ENCODE measurements around the gene TMEM191C. TPM values are rescaled to one million over a fixed set of nuclear protein-coding genes. Genes with fewer than 3 reads are reported as not detected.
"Not testable (repeated sequence)": the region's sequence is repeated elsewhere in the genome, so short reads cannot be mapped to it uniquely, and the experiment has no call there.

The TMEM191C gene
- total and polyA plus RNA-seq, 2 donors: 0.80 to 0.85 TPM

GRCh38 chr22:21450320-21450831 lies 16.8 kb upstream of the TMEM191C start:
- H3K4me3 ChIP-seq (ENCODE audit: low read depth, low read length): no peak overlapping the region
- no peak for DNase-seq (ENCODE audit: extremely low spot score)
- no peak overlapping the region for H3K27ac ChIP-seq (ENCODE audit: low read depth)
- H3K36me3 ChIP-seq (ENCODE audit: insufficient read depth): no peaks in the 10 kb centered on the region
- 86% methylated on average over 19 of the region's 19 CpGs for WGBS
- H3K4me1 ChIP-seq (ENCODE audit: insufficient read depth): no peaks in the 10 kb centered on the region

- Histone ChIP-seq H3K27ac (ENCODE audit: low read depth) (no peak overlapping the region), H3K4me3 (ENCODE audit: low read depth, low read length) (no peak overlapping the region), H3K36me3 (ENCODE audit: insufficient read depth) (no peaks in the 10 kb centered on the region), H3K4me1 (ENCODE audit: insufficient read depth) (no peaks in the 10 kb centered on the region)
- 73% methylated on average over 9 of the region's 9 CpGs for WGBS
- no peak for DNase-seq (ENCODE audit: extremely low spot score)
Observed at GRCh38 chr22:21450858-21451353, 16.3 kb upstream of the TMEM191C start.

- Histone ChIP-seq H3K36me3 (ENCODE audit: insufficient read depth) (no peaks in the 10 kb centered on the region), H3K4me1 (ENCODE audit: insufficient read depth) (no peaks in the 10 kb centered on the region), H3K27ac (ENCODE audit: low read depth) (no peak overlapping the region), H3K4me3 (ENCODE audit: low read depth, low read length) (no peak overlapping the region)
- 78% methylated on average over 7 of the region's 7 CpGs for WGBS
- no peak for DNase-seq (ENCODE audit: extremely low spot score)
Observed at GRCh38 chr22:21451545-21452520, 15.4 kb upstream of the TMEM191C start.

GRCh38 chr22:21452666-21453065 lies 14.5 kb upstream of the TMEM191C start:
- H3K36me3 ChIP-seq (ENCODE audit: insufficient read depth); H3K4me3 ChIP-seq (ENCODE audit: low read depth, low read length); H3K4me1 ChIP-seq (ENCODE audit: insufficient read depth); H3K27ac ChIP-seq (ENCODE audit: low read depth); DNase-seq (ENCODE audit: extremely low spot score): not testable (repeated sequence)
- WGBS: 95% methylated on average over 4 of the region's 4 CpGs

- not testable (repeated sequence) for H3K27ac ChIP-seq (ENCODE audit: low read depth); DNase-seq (ENCODE audit: extremely low spot score); H3K4me3 ChIP-seq (ENCODE audit: low read depth, low read length); H3K4me1 ChIP-seq (ENCODE audit: insufficient read depth); H3K36me3 ChIP-seq (ENCODE audit: insufficient read depth)
- WGBS: 95% methylated on average over 9 of the region's 9 CpGs
Observed at GRCh38 chr22:21454998-21455333, 12.2 kb upstream of the TMEM191C start.

- Histone ChIP-seq H3K36me3 (ENCODE audit: insufficient read depth) (no peaks in the 10 kb centered on the region), H3K27ac (ENCODE audit: low read depth) (no peak overlapping the region), H3K4me3 (ENCODE audit: low read depth, low read length) (no peak overlapping the region), H3K4me1 (ENCODE audit: insufficient read depth) (no peaks in the 10 kb centered on the region)
- 91% methylated on average over 19 of the region's 19 CpGs for WGBS
- DNase-seq (ENCODE audit: extremely low spot score): no peak
Observed at GRCh38 chr22:21455334-21456089, 11.7 kb upstream of the TMEM191C start.

GRCh38 chr22:21457023-21457787 lies 10.0 kb upstream of the TMEM191C start:
- no peaks in the 10 kb centered on the region for H3K4me1 ChIP-seq (ENCODE audit: insufficient read depth)
- no peaks in the 10 kb centered on the region for H3K36me3 ChIP-seq (ENCODE audit: insufficient read depth)
- WGBS: 80% methylated on average over 19 of the region's 19 CpGs
- H3K27ac ChIP-seq (ENCODE audit: low read depth): no peak overlapping the region
- H3K4me3 ChIP-seq (ENCODE audit: low read depth, low read length): no peak overlapping the region
- DNase-seq (ENCODE audit: extremely low spot score): no peak

- not testable (repeated sequence) for H3K27ac ChIP-seq (ENCODE audit: low read depth); DNase-seq (ENCODE audit: extremely low spot score); H3K36me3 ChIP-seq (ENCODE audit: insufficient read depth); H3K4me1 ChIP-seq (ENCODE audit: insufficient read depth); H3K4me3 ChIP-seq (ENCODE audit: low read depth, low read length)
- 90% methylated on average over 1 of the region's 4 CpGs for WGBS
Observed at GRCh38 chr22:21462672-21463071, 4.5 kb upstream of the TMEM191C start.

- DNase-seq (ENCODE audit: extremely low spot score): peak; percentile 66
- peak overlapping the region; percentile 59 for H3K27ac ChIP-seq (ENCODE audit: low read depth)
Observed at GRCh38 chr22:21468194-21469096, 1.3 kb downstream of the TMEM191C start.

GRCh38 chr22:21469097-21469994 lies 2.2 kb downstream of the TMEM191C start:
- not testable (repeated sequence) for H3K4me1 ChIP-seq (ENCODE audit: insufficient read depth); H3K36me3 ChIP-seq (ENCODE audit: insufficient read depth); DNase-seq (ENCODE audit: extremely low spot score); H3K4me3 ChIP-seq (ENCODE audit: low read depth, low read length); H3K27ac ChIP-seq (ENCODE audit: low read depth)
- 10% methylated on average over 40 of the region's 87 CpGs for WGBS

More at GRCh38 chr22:21468194-21469096, 1.3 kb downstream of the TMEM191C start:
- under 1% methylated on average over 17 of the region's 60 CpGs for WGBS
- not testable (repeated sequence) for H3K36me3 ChIP-seq (ENCODE audit: insufficient read depth); H3K4me1 ChIP-seq (ENCODE audit: insufficient read depth); H3K4me3 ChIP-seq (ENCODE audit: low read depth, low read length)

GRCh38 chr22:21472984-21473383 lies 5.8 kb downstream of the TMEM191C start:
- H3K27ac ChIP-seq (ENCODE audit: low read depth); H3K36me3 ChIP-seq (ENCODE audit: insufficient read depth): not testable (repeated sequence)
- WGBS: no CpG with 5 or more reads among the region's 11 CpGs

GRCh38 chr22:21473664-21474063 lies 6.5 kb downstream of the TMEM191C start:
- DNase-seq (ENCODE audit: extremely low spot score); H3K36me3 ChIP-seq (ENCODE audit: insufficient read depth); H3K4me1 ChIP-seq (ENCODE audit: insufficient read depth); H3K4me3 ChIP-seq (ENCODE audit: low read depth, low read length); H3K27ac ChIP-seq (ENCODE audit: low read depth): not testable (repeated sequence)
- WGBS: 100% methylated on average over 2 of the region's 13 CpGs

More at GRCh38 chr22:21472984-21473383, 5.8 kb downstream of the TMEM191C start:
- not testable (repeated sequence) for DNase-seq (ENCODE audit: extremely low spot score); H3K4me1 ChIP-seq (ENCODE audit: insufficient read depth); H3K4me3 ChIP-seq (ENCODE audit: low read depth, low read length)
